ENCODE measurements around the gene LRRC41.
"Not testable (repeated sequence)": the region's sequence is repeated elsewhere in the genome, so short reads cannot be mapped to it uniquely, and the experiment has no call there.

DNA sequence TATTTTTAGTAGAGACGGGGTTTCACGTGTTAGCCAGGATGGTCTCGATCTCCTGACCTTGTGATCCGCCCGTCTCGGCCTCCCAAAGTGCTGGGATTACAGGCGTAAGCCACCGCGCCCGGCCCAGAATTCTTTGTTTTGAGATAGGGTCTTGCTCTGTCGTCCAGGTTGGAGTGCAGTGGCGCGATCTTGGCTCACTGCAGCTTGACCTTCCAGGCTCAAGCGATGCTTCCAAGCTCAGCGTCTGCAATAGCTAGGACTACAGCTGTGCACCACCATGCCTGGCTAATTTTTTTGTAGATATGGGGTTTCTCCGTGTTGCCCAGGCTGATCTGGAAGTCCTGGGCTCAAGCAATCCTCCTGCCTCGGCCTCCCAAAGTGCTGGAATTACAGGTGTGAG is 57.3 kb downstream of the LRRC41 start:
- TF ChIP-seq FOXP2 (optimal IDR thresholded peaks at IDR 0.05; ENCODE audit: control extremely low read depth, extremely low read length, insufficient read depth); POLR2AphosphoS5 (IDR thresholded peaks at IDR 0.05; ENCODE audit: borderline replicate concordance, low read depth, low read length); EZH2 (IDR thresholded peaks at IDR 0.05): not testable (repeated sequence)
